Omental fat pad (tissue), 4 donors: ENCODE results near the gene FAM110D. TPM values are rescaled to one million over a fixed set of nuclear protein-coding genes. Genes with fewer than 3 reads are reported as not detected.

ENCODE experiments used
- ATAC-seq: fragments of 150-250 bp; one replicate; pipeline ENCODE4 v1.9.1; 2016; ENCODE audit warnings: mild to moderate bottlenecking, moderate library complexity; ENCODE audit not compliant: low FRiP score
- DNase-seq: peaks from one replicate; pipeline ENCODE4 v3.0.0-alpha.2; 2019; ENCODE audit warnings: low spot score
- total RNA-seq, 4 donors: library from RNA; depleted of rRNA; stranded (reverse); fragments of >200 nt; gene quantifications; one replicate each; pipeline ENCODE4 v1.1.0, GENCODE V29; 2016
- TF ChIP-seq, protein P1 (sequence below), 3 donors: fragments of 450-650 bp; IDR thresholded peaks; one replicate each; pipeline ENCODE4 v1.5.1; 2016 to 2017; ENCODE audit warnings: antibody characterized with exemption in 3 of 3, mild to moderate bottlenecking in 3 of 3, moderate library complexity in 2 of 3

Gene FAM110D
- total RNA-seq, 4 donors from 2014 or later, result 4.6 to 20.5 (median 13.2) TPM

DNA sequence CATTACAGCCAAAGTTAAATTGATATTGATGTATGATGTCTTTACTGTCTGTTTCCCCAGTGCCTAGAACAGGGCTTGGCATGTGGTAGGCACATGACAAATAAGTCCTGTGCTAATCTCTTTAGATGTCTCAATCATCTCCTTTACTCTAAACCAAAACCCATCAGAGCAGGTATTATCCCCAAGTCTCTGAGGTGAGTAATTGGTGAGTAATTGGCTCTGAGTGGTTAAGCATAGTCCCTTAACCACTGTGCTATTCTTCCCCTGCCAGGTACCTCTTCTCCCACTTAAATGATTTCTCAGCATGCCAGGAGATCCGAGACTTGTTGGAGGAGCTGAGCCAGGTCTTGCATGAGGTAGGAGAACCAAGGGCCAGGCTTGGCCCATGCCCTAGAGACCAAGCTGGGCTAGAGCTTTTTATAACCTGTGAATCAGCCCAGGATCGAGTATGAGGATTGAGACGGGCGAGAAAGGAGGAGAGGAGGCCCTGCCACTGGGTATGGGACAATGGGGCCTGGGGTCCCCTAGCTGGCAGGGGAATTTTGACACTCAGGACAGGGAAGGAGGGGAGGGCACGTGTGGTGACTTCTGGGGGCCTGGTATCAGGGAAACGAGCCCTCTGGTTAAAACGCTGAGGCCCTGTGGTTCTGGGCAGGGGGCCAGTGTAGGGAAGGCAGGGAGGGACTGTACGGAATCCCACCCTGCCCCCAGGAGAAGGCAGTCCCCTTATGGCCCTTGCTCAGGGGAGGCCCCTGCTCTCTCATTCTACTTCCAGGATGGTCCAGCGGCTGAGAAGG lies 22.9 kb downstream of the FAM110D start:
- TF ChIP-seq, protein P1, sequence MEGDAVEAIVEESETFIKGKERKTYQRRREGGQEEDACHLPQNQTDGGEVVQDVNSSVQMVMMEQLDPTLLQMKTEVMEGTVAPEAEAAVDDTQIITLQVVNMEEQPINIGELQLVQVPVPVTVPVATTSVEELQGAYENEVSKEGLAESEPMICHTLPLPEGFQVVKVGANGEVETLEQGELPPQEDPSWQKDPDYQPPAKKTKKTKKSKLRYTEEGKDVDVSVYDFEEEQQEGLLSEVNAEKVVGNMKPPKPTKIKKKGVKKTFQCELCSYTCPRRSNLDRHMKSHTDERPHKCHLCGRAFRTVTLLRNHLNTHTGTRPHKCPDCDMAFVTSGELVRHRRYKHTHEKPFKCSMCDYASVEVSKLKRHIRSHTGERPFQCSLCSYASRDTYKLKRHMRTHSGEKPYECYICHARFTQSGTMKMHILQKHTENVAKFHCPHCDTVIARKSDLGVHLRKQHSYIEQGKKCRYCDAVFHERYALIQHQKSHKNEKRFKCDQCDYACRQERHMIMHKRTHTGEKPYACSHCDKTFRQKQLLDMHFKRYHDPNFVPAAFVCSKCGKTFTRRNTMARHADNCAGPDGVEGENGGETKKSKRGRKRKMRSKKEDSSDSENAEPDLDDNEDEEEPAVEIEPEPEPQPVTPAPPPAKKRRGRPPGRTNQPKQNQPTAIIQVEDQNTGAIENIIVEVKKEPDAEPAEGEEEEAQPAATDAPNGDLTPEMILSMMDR (IDR thresholded peaks at IDR 0.05), result no peak
- no peak for ATAC-seq
- no peak for DNase-seq

DNA sequence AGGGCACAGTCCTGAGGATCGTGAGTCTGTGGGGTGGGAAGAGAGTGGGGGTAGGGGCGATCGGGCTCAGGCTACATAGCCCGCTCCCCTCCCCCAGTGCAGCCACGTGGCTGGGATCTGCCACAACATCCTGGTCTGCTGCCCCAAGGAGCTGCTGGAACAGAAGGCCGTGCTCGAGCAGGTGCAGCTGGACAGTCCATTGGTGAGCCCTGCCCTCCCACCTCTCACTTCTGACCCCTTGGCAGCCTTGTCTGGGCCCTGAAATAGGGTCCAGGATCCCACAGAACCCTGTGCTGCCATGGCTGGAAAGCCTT lies 23.5 kb downstream of the FAM110D start:
- no peak for ATAC-seq
- no peak for DNase-seq
- TF ChIP-seq, protein P1 (IDR thresholded peaks at IDR 0.05), result no peak

DNA sequence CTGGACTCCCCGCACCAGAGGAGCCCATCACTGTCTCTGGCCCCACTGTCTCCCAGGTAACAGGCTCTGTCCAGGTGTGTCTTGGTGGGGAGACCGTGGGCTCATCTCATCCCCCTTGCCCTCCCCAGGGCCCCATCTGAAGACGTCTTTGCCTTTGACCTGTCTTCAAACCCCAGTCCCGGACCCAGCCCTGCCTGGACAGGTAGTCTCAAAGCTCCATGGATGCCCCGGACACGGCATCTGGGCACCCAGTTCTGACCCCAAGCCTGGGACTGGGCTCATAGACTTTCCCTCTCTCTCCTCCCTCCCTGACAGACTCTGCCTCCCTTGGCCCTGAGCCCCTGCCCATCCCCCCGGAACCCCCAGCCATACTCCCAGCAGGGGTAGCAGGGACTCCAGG lies 25.2 kb downstream of the FAM110D start:
- TF ChIP-seq, protein P1 (IDR thresholded peaks at IDR 0.05), result no peak
- no peak for DNase-seq
- no peak for ATAC-seq

DNA sequence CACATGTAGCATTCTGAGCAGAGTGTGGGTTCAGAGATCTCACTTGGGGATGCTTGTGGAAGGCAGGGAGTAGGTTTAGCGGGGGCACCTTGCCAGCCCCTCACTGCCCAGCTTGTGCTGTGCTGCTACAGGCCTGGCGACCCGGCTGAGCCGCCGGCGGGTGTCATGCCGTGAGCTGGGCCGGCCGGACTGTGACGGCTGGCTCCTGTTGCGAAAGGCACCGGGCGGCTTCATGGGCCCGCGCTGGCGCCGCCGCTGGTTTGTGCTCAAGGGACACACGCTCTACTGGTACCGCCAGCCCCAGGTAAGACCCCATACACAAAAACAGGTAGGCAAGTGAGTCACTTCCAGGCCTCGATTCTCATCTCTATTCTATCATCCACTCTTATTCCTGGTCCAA lies 26.0 kb downstream of the FAM110D start:
- ATAC-seq (no peak), DNase-seq (no peak)
- TF ChIP-seq, protein P1 (IDR thresholded peaks at IDR 0.05), result no peak

DNA sequence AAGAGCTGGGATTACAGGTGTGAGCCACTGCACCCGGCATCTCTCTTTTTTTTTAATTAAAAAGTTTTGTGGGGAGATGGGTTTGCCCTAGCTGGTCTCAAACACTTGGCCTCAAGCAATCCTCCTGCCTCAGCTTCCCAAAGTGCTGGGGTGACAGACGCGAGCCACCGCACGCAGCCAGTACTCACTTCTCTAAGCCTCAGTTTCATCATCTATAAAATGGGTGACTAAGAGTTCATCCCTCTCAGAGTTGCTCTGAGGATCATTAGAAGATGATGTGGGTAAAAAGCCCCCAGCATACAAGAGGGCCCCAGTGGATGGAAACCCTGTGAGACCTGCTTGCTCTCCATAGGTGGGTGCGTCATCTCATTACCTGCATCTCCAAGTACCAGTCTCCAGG lies 29.0 kb downstream of the FAM110D start:
- TF ChIP-seq, protein P1 (IDR thresholded peaks at IDR 0.05), result no peak
- ATAC-seq, result no peak
- DNase-seq, result no peak

DNA sequence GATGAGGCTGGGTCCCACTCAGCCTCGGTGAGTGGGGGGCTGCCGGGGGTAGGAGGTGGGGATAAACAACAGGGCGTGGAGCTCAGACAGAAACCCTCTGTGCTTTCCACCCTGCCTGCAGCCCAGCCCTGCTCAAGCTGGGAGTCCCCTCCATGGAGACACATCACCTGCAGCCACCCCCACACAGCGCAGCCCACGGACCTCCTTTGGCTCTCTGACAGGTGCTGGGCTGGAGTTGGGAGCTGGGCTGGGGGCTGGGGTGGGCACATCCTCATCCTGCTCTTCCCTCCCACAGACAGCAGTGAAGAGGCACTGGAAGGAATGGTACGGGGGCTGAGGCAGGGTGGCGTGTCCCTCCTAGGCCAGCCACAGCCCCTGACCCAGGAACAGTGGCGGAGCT lies 29.6 kb downstream of the FAM110D start:
- ATAC-seq, result no peak
- DNase-seq, result no peak
- TF ChIP-seq, protein P1 (IDR thresholded peaks at IDR 0.05), result no peak

DNA sequence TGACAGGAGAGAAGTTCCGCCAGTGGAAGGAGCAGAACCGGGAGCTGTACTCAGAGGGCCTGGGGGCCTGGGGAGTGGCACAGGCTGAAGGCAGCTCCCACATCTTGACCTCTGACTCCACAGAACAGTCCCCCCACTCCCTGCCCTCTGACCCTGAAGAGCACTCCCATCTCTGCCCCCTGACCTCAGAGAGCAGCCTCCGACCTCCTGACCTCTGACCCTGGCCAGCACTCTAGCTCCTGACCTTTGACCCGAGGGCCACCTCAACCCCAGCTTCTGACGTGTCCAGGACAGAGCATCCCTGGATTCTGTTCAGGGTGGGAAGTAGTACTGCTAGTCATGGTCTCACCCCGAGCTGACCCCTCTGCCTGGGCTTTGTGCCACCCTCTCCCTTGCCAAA lies 30.5 kb downstream of the FAM110D start:
- ATAC-seq (no peak), DNase-seq (no peak)
- TF ChIP-seq, protein P1 (IDR thresholded peaks at IDR 0.05), result no peak
